WTC11 (cell line): ENCODE measurements around the gene HINT2. TPM values are rescaled to one million over a fixed set of nuclear protein-coding genes. Genes with fewer than 3 reads are reported as not detected.

Source experiments
- ATAC-seq: fragments of 200-7000 bp; cut with Tn5 transposase; 2 replicates; pipeline ENCODE4 v1.10.0; 2021; ENCODE audit warnings: mild to moderate bottlenecking, moderate library complexity
- CTCF ChIA-PET: fragments of 300-600 bp; sonication (Branson Sonifier 250); formaldehyde crosslinking; loops from one replicate; lab custom pipeline; 2021; ENCODE audit warnings: antibody characterized with exemption; lab: Charles Lee
- POLR2A ChIA-PET: fragments of 350-600 bp; sonication (Branson Sonifier 250); formaldehyde crosslinking; loops from one replicate; lab custom pipeline; 2021; ENCODE audit warnings: antibody characterized with exemption; lab: Charles Lee
- DNase-seq: peaks from one replicate; pipeline ENCODE4 v3.0.0; 2021; ENCODE audit warnings: low spot score
- H3K27ac Mint-ChIP-seq: 2 replicates; pipeline ENCODE4 v1.8.0; 2021; ENCODE audit warnings: mixed read lengths
- H3K27me3 Mint-ChIP-seq: 2 replicates; pipeline ENCODE4 v1.8.0; 2021; ENCODE audit warnings: low read depth, mild to moderate bottlenecking, moderate library complexity, mixed read lengths
- H3K36me3 Mint-ChIP-seq: 2 replicates; pipeline ENCODE4 v1.8.0; 2021; ENCODE audit warnings: mixed read lengths
- H3K4me1 Mint-ChIP-seq: 2 replicates; pipeline ENCODE4 v1.8.0; 2022; ENCODE audit warnings: mixed read lengths
- H3K4me3 Mint-ChIP-seq: 2 replicates; pipeline ENCODE4 v1.8.0; 2021; ENCODE audit warnings: mild to moderate bottlenecking, moderate library complexity, mixed read lengths
- H3K9me3 Mint-ChIP-seq: 2 replicates; pipeline ENCODE4 v1.8.0; 2021; ENCODE audit warnings: mixed read lengths
- ATF3 ChIP-seq: sonication (generic); formaldehyde crosslinking; conservative IDR thresholded peaks from 2 replicates; pipeline ENCODE4 v1.8.1; 2022; ENCODE audit warnings: mild to moderate bottlenecking, missing genetic modification reagents
- ERG ChIP-seq: fragments of 250-450 bp; sonication (Bioruptor Pico); IDR thresholded peaks from 2 replicates; pipeline ENCODE4 v1.8.0; 2021; ENCODE audit warnings: mild to moderate bottlenecking
- GABPB1 ChIP-seq: sonication (generic); formaldehyde crosslinking; IDR thresholded peaks from 2 replicates; pipeline ENCODE4 v1.8.1; 2023; ENCODE audit warnings: mild to moderate bottlenecking, missing genetic modification reagents
- GRHL2 ChIP-seq: fragments of 250-450 bp; sonication (Bioruptor Pico); IDR thresholded peaks from 2 replicates; pipeline ENCODE4 v1.8.0; 2022; ENCODE audit warnings: mild to moderate bottlenecking, moderate library complexity; ENCODE audit not compliant: insufficient replicate concordance, severe bottlenecking
- GTF2I ChIP-seq: fragments of 250-450 bp; sonication (Bioruptor Pico); conservative IDR thresholded peaks from 2 replicates; pipeline ENCODE4 v1.4.0; 2021; ENCODE audit warnings: mild to moderate bottlenecking
- HMGA2 ChIP-seq: fragments of 250-450 bp; sonication (Bioruptor Pico); IDR thresholded peaks from 2 replicates; pipeline ENCODE4 v1.4.0; 2021; ENCODE audit warnings: mild to moderate bottlenecking, moderate library complexity
- MXD4 ChIP-seq: fragments of 250-450 bp; sonication (Bioruptor Pico); IDR thresholded peaks from 2 replicates; pipeline ENCODE4 v1.8.0; 2021; ENCODE audit warnings: mild to moderate bottlenecking, moderate library complexity, borderline replicate concordance
- MYBL2 ChIP-seq: sonication (generic); formaldehyde crosslinking; IDR thresholded peaks from 2 replicates; pipeline ENCODE4 v1.8.1; 2023; ENCODE audit warnings: mild to moderate bottlenecking, moderate library complexity, missing genetic modification reagents
- NFATC4 ChIP-seq: fragments of 250-450 bp; sonication (Bioruptor Pico); IDR thresholded peaks from 2 replicates; pipeline ENCODE4 v1.9.0; 2021; ENCODE audit warnings: mild to moderate bottlenecking
- NFYB ChIP-seq: sonication (generic); formaldehyde crosslinking; conservative IDR thresholded peaks from 2 replicates; pipeline ENCODE4 v1.8.0; 2022; ENCODE audit warnings: low read depth, missing genetic modification reagents
- NR1H2 ChIP-seq: sonication (generic); formaldehyde crosslinking; IDR thresholded peaks from 2 replicates; pipeline ENCODE4 v1.9.0; 2021; ENCODE audit warnings: mild to moderate bottlenecking, moderate library complexity, missing genetic modification reagents
- PRRX2 ChIP-seq: fragments of 250-450 bp; sonication (Bioruptor Pico); IDR thresholded peaks from 2 replicates; pipeline ENCODE4 v1.8.0; 2021; ENCODE audit warnings: mild to moderate bottlenecking
- SMAD4 ChIP-seq: sonication (generic); formaldehyde crosslinking; IDR thresholded peaks from 2 replicates; pipeline ENCODE4 v1.8.0; 2022; ENCODE audit warnings: mild to moderate bottlenecking, missing genetic modification reagents
- SP1 ChIP-seq: sonication (generic); formaldehyde crosslinking; conservative IDR thresholded peaks from 2 replicates; pipeline ENCODE4 v1.8.1; 2022; ENCODE audit warnings: missing genetic modification reagents
- TEAD4 ChIP-seq: sonication (generic); formaldehyde crosslinking; IDR thresholded peaks from 2 replicates; pipeline ENCODE4 v1.8.0; 2022; ENCODE audit warnings: mild to moderate bottlenecking, missing genetic modification reagents
- ZBTB43 ChIP-seq: sonication (generic); formaldehyde crosslinking; IDR thresholded peaks from 2 replicates; pipeline ENCODE4 v1.8.1; 2023; ENCODE audit warnings: mild to moderate bottlenecking, missing genetic modification reagents
- ZNF138 ChIP-seq: sonication (generic); formaldehyde crosslinking; conservative IDR thresholded peaks from 2 replicates; pipeline ENCODE4 v1.8.1; 2022; ENCODE audit warnings: mild to moderate bottlenecking, moderate library complexity, missing genetic modification reagents
- ZNF232 ChIP-seq: sonication (generic); formaldehyde crosslinking; IDR thresholded peaks from 2 replicates; pipeline ENCODE4 v1.8.0; 2022; ENCODE audit warnings: mild to moderate bottlenecking, missing genetic modification reagents
- ZNF317 ChIP-seq: sonication (generic); formaldehyde crosslinking; IDR thresholded peaks from 2 replicates; pipeline ENCODE4 v1.8.1; 2023; ENCODE audit warnings: low read depth, mild to moderate bottlenecking, moderate library complexity, missing genetic modification reagents, borderline replicate concordance
- ZNF423 ChIP-seq: fragments of 250-450 bp; sonication (Bioruptor Pico); IDR thresholded peaks from 2 replicates; pipeline ENCODE4 v2.1.2; 2022; ENCODE audit warnings: mild to moderate bottlenecking, moderate library complexity
- ZNF512 ChIP-seq: sonication (generic); formaldehyde crosslinking; IDR thresholded peaks from 2 replicates; pipeline ENCODE4 v1.8.1; 2022; ENCODE audit warnings: missing genetic modification reagents, borderline replicate concordance
- ZNF532 ChIP-seq: fragments of 250-450 bp; sonication (Bioruptor Pico); IDR thresholded peaks from 2 replicates; pipeline ENCODE4 v1.9.0; 2021; ENCODE audit warnings: mild to moderate bottlenecking, borderline replicate concordance
- total RNA-seq: library from RNA; stranded (reverse); gene quantifications from 3 replicates; pipeline ENCODE4 v1.2.3, GENCODE V29; 2021

The HINT2 gene
- total RNA-seq, 1 experiment from 2014 or later: 33.6 TPM

GRCh38 chr9:35808433-35808832 is 6.4 kb downstream of the HINT2 start (continued):
- TF ChIP-seq ERG (no peak), NR1H2 (CRISPR knock-in tag) (no peak), ZNF512 (CRISPR knock-in tag) (no peak), ZNF232 (CRISPR knock-in tag) (no peak), MXD4 (CRISPR knock-in tag) (no peak), ZBTB43 (CRISPR knock-in tag) (no peak), MYBL2 (CRISPR knock-in tag) (no peak), NFYB (CRISPR knock-in tag) (no peak), SMAD4 (no peak)

GRCh38 chr9:35806101-35806500 is 8.7 kb downstream of the HINT2 start:
- no peaks in the 10 kb centered on the region for H3K9me3 Mint-ChIP-seq
- CTCF ChIA-PET: interaction anchor here (1.2 to 1.3 kb wide), 2 partner anchors 16 to 76 kb away, joined by 5 read pairs; no protein-coding TSS in a partner anchor
- POLR2A ChIA-PET: no interaction called here
- no peaks in the 10 kb centered on the region for H3K4me1 Mint-ChIP-seq
- no peak for ATAC-seq
- no peaks in the 10 kb centered on the region for H3K27me3 Mint-ChIP-seq
- peaks cover 3% of the 10 kb centered on the region for H3K36me3 Mint-ChIP-seq
- no peak for TF ChIP-seq ZNF317 (CRISPR knock-in tag)
- TF ChIP-seq, all 79 proteins: peak for 0
- DNase-seq: no peak
- no peak overlapping the region for H3K27ac Mint-ChIP-seq
- H3K4me3 Mint-ChIP-seq: no peak overlapping the region

- ATAC-seq: no peak
- TF ChIP-seq ATF3 (no peak), GTF2I (CRISPR knock-in tag) (no peak), ZNF138 (no peak), ZNF532 (no peak), TEAD4 (CRISPR knock-in tag) (no peak), NFATC4 (CRISPR knock-in tag) (no peak), NR1H2 (CRISPR knock-in tag) (no peak), GABPB1 (CRISPR knock-in tag) (no peak), GRHL2 (CRISPR knock-in tag) (no peak), ZNF423 (CRISPR knock-in tag) (no peak), SP1 (no peak), ZBTB43 (CRISPR knock-in tag) (no peak), HMGA2 (no peak), PRRX2 (CRISPR knock-in tag) (no peak)
Observed at GRCh38 chr9:35801328-35802128, 13.3 kb downstream of the HINT2 start.

More at GRCh38 chr9:35801328-35802128, 13.3 kb downstream of the HINT2 start:
- Mint-ChIP-seq H3K27me3 (no peaks in the 10 kb centered on the region), H3K36me3 (peaks cover 3% of the 10 kb centered on the region), H3K4me1 (peaks cover 1% of the 10 kb centered on the region), H3K9me3 (no peaks in the 10 kb centered on the region), H3K4me3 (no peak overlapping the region), H3K27ac (no peak overlapping the region)
- ChIA-PET POLR2A (no interaction called here), CTCF (interaction anchor here (1.4 to 1.6 kb wide), 3 partner anchors 11 to 25 kb away, joined by 3 to 7 read pairs (median 4); no protein-coding TSS in a partner anchor)
- DNase-seq: no peak
